MG63 (cell line): ENCODE results near the gene NEURL1B. TPM values are rescaled to one million over a fixed set of nuclear protein-coding genes. Genes with fewer than 3 reads are reported as not detected.
"Not testable (repeated sequence)": the region's sequence is repeated elsewhere in the genome, so short reads cannot be mapped to it uniquely, and the experiment has no call there.

Source experiments
- DNase-seq: peaks from one replicate; pipeline ENCODE4 v3.0.0-alpha.2; 2020
- H3K27me3 ChIP-seq: fragments of 250-450 bp; sonication (Bioruptor Pico); 2 replicates; pipeline ENCODE4 v1.5.1; 2020; ENCODE audit warnings: mild to moderate bottlenecking, moderate library complexity
- H3K36me3 ChIP-seq: fragments of 250-450 bp; sonication (Bioruptor Pico); 2 replicates; pipeline ENCODE4 v1.5.1; 2020; ENCODE audit warnings: mild to moderate bottlenecking, moderate library complexity
- H3K4me3 ChIP-seq: fragments of 250-450 bp; sonication (Bioruptor Pico); 2 replicates; pipeline ENCODE4 v1.5.1; 2020; ENCODE audit warnings: mild to moderate bottlenecking, moderate library complexity
- H3K9me3 ChIP-seq: fragments of 250-450 bp; sonication (Bioruptor Pico); 2 replicates; pipeline ENCODE4 v1.5.1; 2020; ENCODE audit warnings: mild to moderate bottlenecking, moderate library complexity
- total RNA-seq: library from RNA; depleted of rRNA; stranded (reverse); fragments of >200 nt; shearing (Covaris generic); gene quantifications from 2 replicates; pipeline ENCODE4 v1.2.3, GENCODE V29; 2014; ENCODE audit warnings: low replicate concordance

Gene NEURL1B
- total RNA-seq, 1 experiment from 2014 or later: 6.3 TPM

GRCh38 chr5:172705576-172706084 is 64.6 kb downstream of the NEURL1B start:
- Histone ChIP-seq H3K9me3 (no peaks in the 10 kb centered on the region), H3K4me3 (no peak overlapping the region), H3K27me3 (peaks cover 2% of the 10 kb centered on the region), H3K36me3 (no peaks in the 10 kb centered on the region)
- no peak for DNase-seq

- no peaks in the 10 kb centered on the region for H3K36me3 ChIP-seq
- peaks cover 2% of the 10 kb centered on the region for H3K27me3 ChIP-seq
- H3K4me3 ChIP-seq: no peak overlapping the region
- H3K9me3 ChIP-seq: no peaks in the 10 kb centered on the region
- no peak for DNase-seq
Measured at GRCh38 chr5:172706796-172707195, 65.7 kb downstream of the NEURL1B start.

GRCh38 chr5:172707285-172708182 is 66.5 kb downstream of the NEURL1B start:
- Histone ChIP-seq H3K4me3 (no peak overlapping the region), H3K27me3 (peaks cover 2% of the 10 kb centered on the region), H3K36me3 (no peaks in the 10 kb centered on the region), H3K9me3 (no peaks in the 10 kb centered on the region)
- peak; percentile 68 for DNase-seq

- H3K27me3 ChIP-seq: peaks cover 2% of the 10 kb centered on the region
- H3K4me3 ChIP-seq: no peak overlapping the region
- no peak for DNase-seq
- no peaks in the 10 kb centered on the region for H3K36me3 ChIP-seq
- H3K9me3 ChIP-seq: no peaks in the 10 kb centered on the region
Measured at GRCh38 chr5:172708183-172708505, 67.1 kb downstream of the NEURL1B start.

- Histone ChIP-seq H3K4me3 (no peak overlapping the region), H3K9me3 (no peaks in the 10 kb centered on the region), H3K36me3 (no peaks in the 10 kb centered on the region), H3K27me3 (peaks cover 2% of the 10 kb centered on the region)
- DNase-seq: no peak
Measured at GRCh38 chr5:172710676-172711075, 69.6 kb downstream of the NEURL1B start.

GRCh38 chr5:172711321-172711861 is 70.3 kb downstream of the NEURL1B start:
- H3K4me3 ChIP-seq, H3K36me3 ChIP-seq, DNase-seq, H3K27me3 ChIP-seq, H3K9me3 ChIP-seq: not testable (repeated sequence)

- no peak for DNase-seq
- H3K36me3 ChIP-seq: no peaks in the 10 kb centered on the region
- H3K27me3 ChIP-seq: peaks cover 2% of the 10 kb centered on the region
- no peaks in the 10 kb centered on the region for H3K9me3 ChIP-seq
- H3K4me3 ChIP-seq: no peak overlapping the region
Measured at GRCh38 chr5:172712610-172713009, 71.5 kb downstream of the NEURL1B start.

GRCh38 chr5:172713113-172713808 is 72.2 kb downstream of the NEURL1B start:
- no peak overlapping the region for H3K4me3 ChIP-seq
- no peaks in the 10 kb centered on the region for H3K36me3 ChIP-seq
- peak; percentile 53 for DNase-seq
- no peaks in the 10 kb centered on the region for H3K9me3 ChIP-seq
- peaks cover 2% of the 10 kb centered on the region for H3K27me3 ChIP-seq

GRCh38 chr5:172713809-172714490 is 72.9 kb downstream of the NEURL1B start:
- no peak for DNase-seq
- H3K36me3 ChIP-seq: no peaks in the 10 kb centered on the region
- H3K4me3 ChIP-seq: no peak overlapping the region
- H3K9me3 ChIP-seq: no peaks in the 10 kb centered on the region
- peaks cover 2% of the 10 kb centered on the region for H3K27me3 ChIP-seq

GRCh38 chr5:172714491-172715420 is 73.7 kb downstream of the NEURL1B start:
- Histone ChIP-seq H3K36me3 (no peaks in the 10 kb centered on the region), H3K9me3 (no peaks in the 10 kb centered on the region), H3K4me3 (no peak overlapping the region), H3K27me3 (peaks cover 2% of the 10 kb centered on the region)
- DNase-seq: peak; percentile 84

GRCh38 chr5:172715421-172715780 is 74.3 kb downstream of the NEURL1B start:
- Histone ChIP-seq H3K4me3 (no peak overlapping the region), H3K27me3 (peaks cover 2% of the 10 kb centered on the region; the same call in 1 of the 2 replicates), H3K36me3 (no peaks in the 10 kb centered on the region), H3K9me3 (no peaks in the 10 kb centered on the region)
- DNase-seq: no peak

GRCh38 chr5:172715931-172716682 is 75.0 kb downstream of the NEURL1B start:
- Histone ChIP-seq H3K4me3 (no peak overlapping the region), H3K36me3 (no peaks in the 10 kb centered on the region), H3K27me3 (no peaks in the 10 kb centered on the region), H3K9me3 (no peaks in the 10 kb centered on the region)
- no peak for DNase-seq

- DNase-seq: peak; percentile 74
- Histone ChIP-seq H3K27me3 (no peaks in the 10 kb centered on the region), H3K9me3 (no peaks in the 10 kb centered on the region), H3K4me3 (no peak overlapping the region), H3K36me3 (no peaks in the 10 kb centered on the region)
Measured at GRCh38 chr5:172716796-172717313, 75.8 kb downstream of the NEURL1B start.

- DNase-seq: no peak
- Histone ChIP-seq H3K9me3 (no peaks in the 10 kb centered on the region), H3K27me3 (no peaks in the 10 kb centered on the region)
Measured at GRCh38 chr5:172717481-172718195, 76.6 kb downstream of the NEURL1B start.

More at GRCh38 chr5:172717481-172718195, 76.6 kb downstream of the NEURL1B start:
- H3K36me3 ChIP-seq: no peaks in the 10 kb centered on the region
- no peak overlapping the region for H3K4me3 ChIP-seq
